NCI-H1930 (cell line): ENCODE data around the gene FUZ.

Experiments
- DNase-seq, 2 experiments: peaks; one replicate each; lab custom pipeline; 2025; lab: John Stamatoyannopoulos, UW

The FUZ gene, protein sequence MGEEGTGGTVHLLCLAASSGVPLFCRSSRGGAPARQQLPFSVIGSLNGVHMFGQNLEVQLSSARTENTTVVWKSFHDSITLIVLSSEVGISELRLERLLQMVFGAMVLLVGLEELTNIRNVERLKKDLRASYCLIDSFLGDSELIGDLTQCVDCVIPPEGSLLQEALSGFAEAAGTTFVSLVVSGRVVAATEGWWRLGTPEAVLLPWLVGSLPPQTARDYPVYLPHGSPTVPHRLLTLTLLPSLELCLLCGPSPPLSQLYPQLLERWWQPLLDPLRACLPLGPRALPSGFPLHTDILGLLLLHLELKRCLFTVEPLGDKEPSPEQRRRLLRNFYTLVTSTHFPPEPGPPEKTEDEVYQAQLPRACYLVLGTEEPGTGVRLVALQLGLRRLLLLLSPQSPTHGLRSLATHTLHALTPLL

GRCh38 chr19:49812997-49813861, at the start of gene FUZ:
TSS of gene FUZ (minus strand) at chr19:49813292. CDS start at chr19:49813106, 186 bp downstream.
- DNase-seq = peak; percentile 99

DNA sequence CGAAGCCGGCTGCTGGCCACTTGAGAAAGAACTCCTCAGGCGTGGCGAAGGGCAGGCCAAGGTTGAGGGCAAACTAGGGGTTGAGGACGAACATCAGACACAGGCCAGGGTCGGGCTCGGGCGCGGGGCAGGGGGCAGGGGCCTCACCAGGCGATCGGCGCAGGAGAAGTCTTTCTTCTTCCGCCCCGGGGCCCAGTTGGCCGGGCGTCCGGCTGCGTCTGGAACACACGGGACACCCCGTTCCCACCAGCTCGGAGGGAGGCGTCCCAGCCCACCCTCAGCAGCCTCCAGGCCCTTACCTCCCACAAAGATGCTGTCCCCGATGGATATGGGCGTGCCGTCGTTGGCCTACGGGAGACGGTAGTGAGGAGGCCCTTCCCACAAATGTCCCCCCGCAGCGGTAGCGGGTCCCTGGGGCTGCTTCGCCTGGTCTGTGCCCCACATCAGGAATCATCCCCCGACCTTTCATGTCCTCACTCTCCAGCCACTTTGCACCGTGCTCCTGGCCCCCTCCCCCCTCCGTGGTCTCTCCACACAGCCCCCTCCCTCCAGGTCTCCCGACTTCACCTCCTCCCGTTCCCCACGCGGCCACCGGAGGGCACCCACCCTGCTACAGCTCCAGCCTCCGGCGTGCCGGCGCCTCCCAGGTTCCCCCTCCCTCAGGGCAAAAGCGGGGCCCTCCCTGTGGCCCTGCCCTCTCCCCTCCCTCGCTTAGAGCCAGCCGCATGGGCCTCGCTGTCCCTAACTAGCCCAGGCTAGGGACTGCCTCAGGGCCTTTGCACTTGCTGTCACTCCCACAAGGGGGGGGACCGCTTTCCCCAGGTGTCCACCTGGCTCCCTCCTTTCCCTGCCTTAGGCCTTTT, 49.5 kb upstream of the FUZ start:
- DNase-seq = no peak

GRCh38 chr19:49861541-49862378, 48.7 kb upstream of the FUZ start:
- DNase-seq = no peak

GRCh38 chr19:49861107-49861506, 48.0 kb upstream of the FUZ start:
- DNase-seq = no peak

DNA sequence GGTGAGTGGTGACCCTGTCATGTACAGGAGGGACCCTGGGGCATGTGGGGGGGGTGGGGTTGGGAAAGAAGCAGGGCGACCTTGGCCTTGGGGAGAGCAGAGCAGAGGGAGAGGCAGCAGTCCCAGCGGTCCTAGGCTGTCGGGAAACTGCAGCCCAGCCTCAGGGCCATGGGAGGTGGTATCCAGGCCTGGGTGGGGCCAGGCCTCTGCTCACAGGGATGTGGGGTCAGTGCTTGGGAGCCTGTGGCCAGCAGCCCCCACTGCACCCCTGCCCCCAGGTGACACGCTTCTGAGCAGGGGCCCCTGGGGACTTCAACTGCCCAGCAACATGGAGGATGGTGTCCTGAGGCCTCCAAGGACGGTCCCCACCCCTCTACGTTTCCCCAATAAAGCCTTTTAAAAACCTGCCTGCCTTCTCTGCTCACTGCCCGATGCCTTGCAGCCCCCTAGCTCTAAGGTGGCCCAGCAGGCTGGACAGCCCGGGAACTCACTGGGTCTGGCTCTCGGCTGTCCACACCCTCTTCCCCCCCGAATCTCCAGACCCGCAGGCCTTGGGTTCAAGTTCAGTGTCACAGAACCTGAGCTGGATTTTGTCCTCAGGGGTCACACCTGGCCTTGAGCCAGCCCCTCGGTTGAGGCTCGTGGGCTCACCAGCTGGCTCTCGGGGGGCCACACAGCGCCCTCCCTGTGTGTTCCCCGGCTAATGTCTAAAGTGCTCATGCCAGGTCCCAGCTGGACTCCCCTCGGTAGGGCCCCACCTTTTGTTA, 47.4 kb upstream of the FUZ start:
- DNase-seq = no peak

DNA sequence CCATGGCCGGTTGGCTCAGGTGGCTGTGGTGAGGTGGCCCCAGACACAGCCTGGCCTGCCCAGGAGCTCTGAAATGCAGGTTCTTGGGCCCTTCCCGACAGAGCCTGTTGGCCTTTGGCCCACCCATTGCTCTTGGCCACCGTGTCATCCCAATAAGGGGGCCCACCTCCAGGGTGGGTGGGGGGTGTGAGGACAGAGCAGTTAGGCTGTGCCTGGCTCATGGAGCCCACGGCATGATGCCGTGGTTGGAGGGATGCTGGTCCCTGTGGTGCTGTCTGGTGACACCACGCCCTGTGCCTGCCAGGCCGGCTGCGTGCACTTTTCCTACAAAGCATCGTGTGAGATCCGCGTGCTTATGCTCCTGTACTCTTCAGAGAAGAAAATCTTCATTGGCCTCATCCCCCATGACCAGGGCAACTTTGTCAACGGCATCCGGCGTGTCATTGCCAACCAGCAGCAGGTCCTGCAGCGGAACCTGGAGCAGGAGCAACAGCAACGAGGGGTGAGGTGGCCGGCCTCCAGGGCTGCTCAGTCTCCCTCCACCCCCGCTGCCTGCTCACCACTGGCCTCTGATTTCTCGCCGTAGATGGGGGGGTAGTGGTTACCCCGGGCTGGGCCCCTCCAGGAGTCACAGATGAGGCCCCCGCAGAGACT, 46.7 kb upstream of the FUZ start:
- DNase-seq = no peak

GRCh38 chr19:49858088-49858985, 45.2 kb upstream of the FUZ start:
- DNase-seq = no peak

DNA sequence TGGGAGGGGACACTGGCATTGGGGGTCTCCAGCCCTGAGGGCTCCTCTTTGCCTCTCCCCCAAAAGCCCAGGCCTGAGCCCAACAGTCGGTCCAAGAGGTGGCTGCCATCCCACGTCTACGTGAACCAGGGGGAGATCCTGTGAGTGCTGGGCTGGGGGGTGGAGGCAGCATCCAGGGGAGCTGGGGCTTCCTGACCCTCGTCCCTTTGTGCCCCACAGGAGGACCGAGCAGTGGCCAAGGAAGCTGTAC, 44.7 kb upstream of the FUZ start:
- DNase-seq = no peak

DNA sequence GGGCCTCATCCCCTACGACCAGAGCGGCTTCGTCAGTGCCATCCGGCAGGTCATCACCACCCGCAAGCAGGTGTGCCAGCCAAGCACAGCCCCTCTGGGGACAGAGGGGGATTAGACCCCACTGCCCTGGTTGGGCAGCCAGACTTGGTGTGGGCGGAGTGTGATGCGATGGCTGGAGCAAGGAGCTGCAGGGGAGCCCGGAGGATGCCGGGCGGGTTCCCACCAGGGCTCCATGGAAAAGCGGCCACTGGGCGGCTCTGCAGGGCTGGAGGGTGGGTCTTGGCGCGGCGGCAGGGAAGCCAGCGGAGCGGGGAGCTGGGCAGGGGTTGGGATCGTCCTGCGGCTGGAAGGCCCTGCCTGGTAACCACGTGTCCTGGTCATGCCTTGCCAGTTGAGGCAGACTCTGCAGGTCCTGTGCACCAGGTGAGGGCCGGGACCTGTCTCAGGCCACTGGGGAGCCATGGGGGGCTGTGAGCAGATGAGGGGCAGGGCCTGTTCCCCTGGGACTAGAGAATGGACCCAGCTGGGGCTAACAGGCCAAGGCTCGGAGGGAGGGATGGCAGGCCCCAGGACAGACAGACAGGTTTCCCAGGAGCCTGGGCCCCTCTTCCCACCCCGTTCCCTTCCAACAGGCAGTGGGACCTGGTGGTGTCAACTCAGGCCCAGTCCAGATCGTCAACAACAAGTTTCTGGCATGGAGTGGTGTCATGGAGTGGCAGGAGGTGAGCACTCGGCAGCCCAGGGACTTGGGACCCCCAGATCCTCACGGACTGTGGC, 44.2 kb upstream of the FUZ start:
- no peak for DNase-seq

DNA sequence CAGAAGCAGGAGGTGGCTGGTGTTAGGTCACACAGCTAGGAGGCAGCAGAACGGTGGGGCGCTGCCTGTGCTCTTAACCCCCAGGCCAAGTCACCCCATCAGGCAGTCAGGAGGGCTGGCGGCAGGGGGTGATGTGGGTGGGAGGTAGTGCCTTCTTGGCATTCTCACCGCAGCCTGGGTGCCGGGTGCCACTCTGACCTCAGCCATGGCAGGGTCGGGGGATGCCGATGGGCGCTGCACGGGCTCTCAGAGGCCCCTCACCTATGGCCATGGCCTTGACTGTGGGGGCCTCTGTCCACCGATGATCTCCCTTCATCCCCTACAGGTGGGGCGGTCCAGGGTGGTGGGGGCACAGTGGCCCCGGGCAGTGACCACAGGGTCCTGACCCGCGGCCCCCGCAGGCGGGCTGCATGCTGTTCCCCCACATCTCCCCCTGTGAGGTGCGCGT, 43.5 kb upstream of the FUZ start:
- DNase-seq = no peak

GRCh38 chr19:49855676-49856573, 42.8 kb upstream of the FUZ start:
- no peak for DNase-seq

DNA sequence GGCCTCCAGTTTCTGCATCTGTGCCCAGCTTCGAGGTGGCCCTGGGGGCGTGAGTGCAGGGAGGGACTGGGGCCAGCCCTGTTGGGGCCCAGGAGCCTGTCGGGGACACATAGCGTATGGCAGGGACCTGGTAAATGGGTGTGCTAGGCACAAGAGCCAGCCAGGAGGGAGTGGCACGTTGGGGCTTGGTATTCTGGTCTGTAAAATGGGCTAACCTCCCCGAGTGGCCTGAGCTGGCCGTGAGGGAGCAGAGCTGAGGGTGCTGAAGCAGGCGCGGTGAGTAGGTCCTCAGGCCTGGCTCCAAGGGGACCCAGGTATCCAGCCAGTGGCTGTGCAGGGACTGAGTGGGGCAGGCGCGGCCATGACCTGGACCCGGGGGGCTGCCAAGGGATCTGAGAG, 42.2 kb upstream of the FUZ start:
- no peak for DNase-seq

GRCh38 chr19:49854378-49855263, 41.5 kb upstream of the FUZ start:
- DNase-seq = no peak

DNA sequence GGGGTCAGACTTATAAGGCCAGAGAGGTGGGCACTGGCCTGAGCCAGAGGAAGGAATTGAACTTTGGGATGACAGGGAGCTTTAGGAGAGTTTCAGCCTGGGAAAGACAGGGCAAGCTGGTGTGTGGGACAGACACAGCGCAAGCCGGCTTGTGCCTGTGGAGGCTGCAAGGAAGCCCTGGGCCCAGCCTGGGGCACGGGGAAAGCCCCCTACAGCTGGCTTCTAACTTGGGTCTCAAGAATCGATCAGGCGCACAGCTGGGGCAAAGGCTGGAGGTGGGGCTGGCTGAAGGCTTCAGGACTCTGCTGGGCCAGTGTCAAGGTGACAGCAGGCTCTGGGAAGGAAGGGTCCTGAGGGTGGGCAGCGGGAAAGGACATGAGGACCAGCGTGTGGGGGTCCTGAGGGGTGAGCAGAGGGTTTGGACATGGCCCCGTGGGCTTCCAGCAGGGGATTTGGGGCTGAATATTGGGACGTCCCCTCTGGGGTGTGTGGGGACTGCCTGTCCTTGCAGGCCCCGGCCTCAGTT, 40.8 kb upstream of the FUZ start:
- DNase-seq = no peak

GRCh38 chr19:49852631-49853126, 39.6 kb upstream of the FUZ start:
- DNase-seq = no peak
